ENCODE data around the gene CEP44. TPM values are rescaled to one million over a fixed set of nuclear protein-coding genes. Genes with fewer than 3 reads are reported as not detected.

Gene CEP44
- total RNA-seq, 6 experiments from 2014 or later: 7.6 to 8.8 (median 8.2) TPM

DNA sequence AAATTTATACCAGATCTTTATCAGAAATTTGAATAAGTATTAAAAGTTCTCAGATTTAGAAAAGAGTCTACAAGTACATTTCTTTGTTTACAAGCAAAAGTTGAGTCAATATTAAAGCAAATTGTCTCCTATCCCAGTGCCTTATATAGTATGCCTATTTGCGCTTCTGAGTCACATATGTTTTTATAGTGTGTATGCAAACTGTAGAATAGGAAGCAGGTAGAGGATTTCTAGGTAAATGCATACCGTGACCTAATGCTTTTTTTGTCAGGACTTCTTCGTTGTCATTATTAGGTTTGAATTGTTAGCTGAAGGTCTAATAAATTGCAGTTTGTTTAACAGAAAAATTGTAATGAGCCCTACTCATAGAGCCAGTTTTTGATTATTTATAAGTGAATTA lies 22.2 kb downstream of the CEP44 start:
- Mint-ChIP-seq H3K27ac (no peak overlapping the region), H3K36me3 (ENCODE audit: low read depth) (peaks cover 9% of the 10 kb centered on the region; the same call in 1 of the 2 replicates)

DNA sequence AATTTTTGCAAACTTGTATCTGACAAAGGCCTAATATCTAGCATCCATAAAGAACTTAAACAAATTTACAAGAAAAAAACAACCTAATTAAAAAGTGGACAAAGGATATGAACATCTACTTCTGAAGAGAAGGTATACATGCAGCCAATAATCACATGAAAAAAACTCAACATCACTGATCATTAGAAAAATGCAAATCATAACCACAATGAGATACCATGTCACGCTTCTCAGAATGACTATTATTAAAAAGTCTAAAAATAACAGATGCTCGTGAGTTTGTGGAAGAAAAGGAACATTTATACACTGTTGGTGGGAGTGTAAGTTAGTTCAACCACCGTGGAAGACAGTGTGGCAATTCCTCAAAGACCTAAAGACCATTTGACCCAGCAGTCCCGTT lies 24.0 kb downstream of the CEP44 start:
- Mint-ChIP-seq H3K4me3 (no peak overlapping the region), H3K27me3 (ENCODE audit: insufficient read depth) (no peaks in the 10 kb centered on the region; the same call in 1 of the 2 replicates), H3K27ac (no peak overlapping the region), H3K9me3 (no peaks in the 10 kb centered on the region), H3K36me3 (ENCODE audit: low read depth) (peaks cover 9% of the 10 kb centered on the region; the same call in 1 of the 2 replicates), H3K4me1 (ENCODE audit: low read depth) (no peaks in the 10 kb centered on the region)
- TF ChIP-seq, protein P1, sequence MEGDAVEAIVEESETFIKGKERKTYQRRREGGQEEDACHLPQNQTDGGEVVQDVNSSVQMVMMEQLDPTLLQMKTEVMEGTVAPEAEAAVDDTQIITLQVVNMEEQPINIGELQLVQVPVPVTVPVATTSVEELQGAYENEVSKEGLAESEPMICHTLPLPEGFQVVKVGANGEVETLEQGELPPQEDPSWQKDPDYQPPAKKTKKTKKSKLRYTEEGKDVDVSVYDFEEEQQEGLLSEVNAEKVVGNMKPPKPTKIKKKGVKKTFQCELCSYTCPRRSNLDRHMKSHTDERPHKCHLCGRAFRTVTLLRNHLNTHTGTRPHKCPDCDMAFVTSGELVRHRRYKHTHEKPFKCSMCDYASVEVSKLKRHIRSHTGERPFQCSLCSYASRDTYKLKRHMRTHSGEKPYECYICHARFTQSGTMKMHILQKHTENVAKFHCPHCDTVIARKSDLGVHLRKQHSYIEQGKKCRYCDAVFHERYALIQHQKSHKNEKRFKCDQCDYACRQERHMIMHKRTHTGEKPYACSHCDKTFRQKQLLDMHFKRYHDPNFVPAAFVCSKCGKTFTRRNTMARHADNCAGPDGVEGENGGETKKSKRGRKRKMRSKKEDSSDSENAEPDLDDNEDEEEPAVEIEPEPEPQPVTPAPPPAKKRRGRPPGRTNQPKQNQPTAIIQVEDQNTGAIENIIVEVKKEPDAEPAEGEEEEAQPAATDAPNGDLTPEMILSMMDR (IDR thresholded peaks at IDR 0.05): no peak
- no peak for DNase-seq

More for the DNA sequence above, 22.2 kb downstream of the CEP44 start:
- Mint-ChIP-seq H3K4me3 (no peak overlapping the region), H3K9me3 (no peaks in the 10 kb centered on the region), H3K27me3 (ENCODE audit: insufficient read depth) (no peaks in the 10 kb centered on the region; the same call in 1 of the 2 replicates), H3K4me1 (ENCODE audit: low read depth) (no peaks in the 10 kb centered on the region)
- TF ChIP-seq, protein P1 (IDR thresholded peaks at IDR 0.05): no peak
- DNase-seq: no peak

DNA sequence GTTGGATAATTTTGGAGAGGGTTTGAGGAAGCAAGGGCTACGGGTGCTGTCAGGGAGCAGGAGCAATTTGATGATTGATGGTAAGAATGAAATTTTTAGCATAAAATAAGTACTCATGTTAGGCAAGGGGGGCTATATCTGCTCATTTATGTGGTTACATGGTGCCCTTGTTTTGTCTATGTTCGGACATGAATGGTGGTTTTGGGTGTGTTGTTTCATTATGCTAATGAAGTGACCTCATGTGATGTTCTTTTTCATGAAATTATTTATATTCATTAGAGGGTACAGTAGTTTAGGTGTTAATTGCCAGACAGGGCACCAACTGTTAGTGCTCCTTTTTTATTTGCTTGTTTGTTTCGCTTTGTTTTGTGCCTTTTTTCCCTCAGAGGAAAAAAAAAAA lies 29.3 kb downstream of the CEP44 start:
- DNase-seq: no peak
- Mint-ChIP-seq H3K27me3 (ENCODE audit: insufficient read depth) (no peaks in the 10 kb centered on the region), H3K27ac (no peak overlapping the region), H3K9me3 (no peaks in the 10 kb centered on the region), H3K4me1 (ENCODE audit: low read depth) (peaks cover 27% of the 10 kb centered on the region), H3K36me3 (ENCODE audit: low read depth) (no peaks in the 10 kb centered on the region), H3K4me3 (no peak overlapping the region)
- TF ChIP-seq, protein P1 (IDR thresholded peaks at IDR 0.05): no peak

DNA sequence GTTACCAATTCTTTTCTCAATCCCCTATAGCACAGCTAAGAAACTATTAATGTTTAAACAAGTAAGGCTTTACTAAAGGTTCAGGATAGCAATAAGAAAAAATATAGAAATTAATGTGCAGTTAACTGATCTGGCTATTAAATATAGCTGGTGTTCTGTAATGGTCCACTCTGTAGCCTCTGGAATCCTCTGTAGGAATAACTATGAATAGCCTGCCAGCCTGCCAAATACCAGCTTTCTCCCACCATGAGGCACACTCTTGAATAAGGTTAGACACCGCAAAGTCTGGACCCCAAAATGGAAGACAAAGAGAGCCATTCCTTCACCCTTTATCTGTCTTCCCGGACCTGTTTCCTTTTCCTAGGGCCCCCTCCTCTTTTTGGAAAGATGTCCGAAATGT lies 30.6 kb downstream of the CEP44 start:
- peak overlapping the region; percentile 65 for H3K27ac Mint-ChIP-seq
- no peak for DNase-seq
- H3K27me3 Mint-ChIP-seq (ENCODE audit: insufficient read depth): no peaks in the 10 kb centered on the region
- H3K4me3 Mint-ChIP-seq: no peak overlapping the region
- H3K36me3 Mint-ChIP-seq (ENCODE audit: low read depth): no peaks in the 10 kb centered on the region
- H3K4me1 Mint-ChIP-seq (ENCODE audit: low read depth): peaks cover 32% of the 10 kb centered on the region
- no peaks in the 10 kb centered on the region for H3K9me3 Mint-ChIP-seq
- TF ChIP-seq, protein P1 (IDR thresholded peaks at IDR 0.05): no peak

DNA sequence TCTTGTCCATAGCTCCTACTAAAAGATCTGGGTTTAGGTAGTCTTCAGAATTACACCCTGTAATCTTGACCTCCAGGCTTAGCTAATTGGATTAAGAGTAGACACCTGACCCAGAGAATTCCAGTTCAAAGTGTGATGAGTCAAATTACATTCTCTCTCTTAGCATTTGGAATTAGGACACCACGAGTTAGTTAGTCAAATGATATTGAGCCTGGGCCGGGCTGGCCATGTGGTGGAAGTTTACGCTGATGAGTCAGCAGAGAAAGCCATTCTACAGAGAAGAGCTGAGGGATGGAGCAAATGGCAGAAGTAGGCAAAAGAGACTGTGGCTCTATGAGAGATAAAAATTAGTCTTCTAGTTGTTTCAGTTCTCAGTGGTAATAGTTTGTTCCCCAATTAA lies 31.1 kb downstream of the CEP44 start:
- H3K4me3 Mint-ChIP-seq: no peak overlapping the region
- peak overlapping the region; percentile 65 for H3K27ac Mint-ChIP-seq
- TF ChIP-seq, protein P1 (IDR thresholded peaks at IDR 0.05): no peak
- H3K27me3 Mint-ChIP-seq (ENCODE audit: insufficient read depth): no peaks in the 10 kb centered on the region
- no peaks in the 10 kb centered on the region for H3K9me3 Mint-ChIP-seq
- peaks cover 32% of the 10 kb centered on the region for H3K4me1 Mint-ChIP-seq (ENCODE audit: low read depth)
- H3K36me3 Mint-ChIP-seq (ENCODE audit: low read depth): no peaks in the 10 kb centered on the region
- DNase-seq: peak; percentile 45

DNA sequence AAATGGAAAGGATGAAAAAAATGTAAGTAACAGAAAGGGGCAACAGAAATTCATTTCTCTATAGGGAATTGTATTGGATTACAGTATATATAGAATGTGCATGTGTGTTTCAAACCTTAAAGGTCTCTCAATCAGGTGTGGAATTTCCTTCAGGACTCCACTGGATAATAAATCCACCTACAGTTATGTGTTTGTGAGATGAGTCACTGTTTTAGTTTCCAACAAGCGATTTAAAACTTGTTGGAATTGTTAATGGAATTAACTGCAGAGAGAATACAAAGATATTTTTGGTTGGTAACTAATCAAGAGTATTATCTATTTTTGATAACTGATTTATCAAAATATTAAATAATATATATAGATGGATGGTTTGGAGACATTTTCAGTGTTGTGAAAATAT lies 32.8 kb downstream of the CEP44 start:
- DNase-seq: no peak
- Mint-ChIP-seq H3K36me3 (ENCODE audit: low read depth) (no peaks in the 10 kb centered on the region), H3K27me3 (ENCODE audit: insufficient read depth) (no peaks in the 10 kb centered on the region), H3K4me3 (no peak overlapping the region), H3K4me1 (ENCODE audit: low read depth) (peaks cover 32% of the 10 kb centered on the region), H3K27ac (no peak overlapping the region), H3K9me3 (no peaks in the 10 kb centered on the region)
- TF ChIP-seq, protein P1 (IDR thresholded peaks at IDR 0.05): no peak
